ENCODE data around the gene EYS. TPM values are rescaled to one million over a fixed set of nuclear protein-coding genes. Genes with fewer than 3 reads are reported as not detected.

The EYS gene
- total and polyA plus RNA-seq, 2 donors from 2014 or later = not detected

GRCh38 chr6:64299176-64299575, 1407.8 kb downstream of the EYS start:
- Histone ChIP-seq H3K27me3 (ENCODE audit: control insufficient read depth, insufficient read depth, low read length) (no peaks in the 10 kb centered on the region), H3K4me1 (ENCODE audit: control insufficient read depth in 2 of 3, insufficient read depth in 2 of 3, low read depth in 1 of 3, low read length in 3 of 3) (no peaks in the 10 kb centered on the region), H3K9ac (ENCODE audit: low read length in 3 of 3) (no peak overlapping the region), H3K36me3 (ENCODE audit: control insufficient read depth in 2 of 3, insufficient read depth in 3 of 3, low read length in 3 of 3) (no peaks in the 10 kb centered on the region), H3K9me3 (ENCODE audit: control insufficient read depth in 2 of 3, insufficient read depth in 1 of 3, low read length in 3 of 3) (peaks cover 0 to 5% (median 0%) of the 10 kb centered on the region in 3 donors), H3K4me3 (ENCODE audit: low read length in 3 of 3) (no peak overlapping the region), H3K27ac (ENCODE audit: low read depth in 2 of 2, low read length in 2 of 2) (no peak overlapping the region)
- intact Hi-C loops (cut with DNase I) = no loop called here
- DNase-seq (no peak), FAIRE-seq (no peak)
- TF ChIP-seq, protein P1, sequence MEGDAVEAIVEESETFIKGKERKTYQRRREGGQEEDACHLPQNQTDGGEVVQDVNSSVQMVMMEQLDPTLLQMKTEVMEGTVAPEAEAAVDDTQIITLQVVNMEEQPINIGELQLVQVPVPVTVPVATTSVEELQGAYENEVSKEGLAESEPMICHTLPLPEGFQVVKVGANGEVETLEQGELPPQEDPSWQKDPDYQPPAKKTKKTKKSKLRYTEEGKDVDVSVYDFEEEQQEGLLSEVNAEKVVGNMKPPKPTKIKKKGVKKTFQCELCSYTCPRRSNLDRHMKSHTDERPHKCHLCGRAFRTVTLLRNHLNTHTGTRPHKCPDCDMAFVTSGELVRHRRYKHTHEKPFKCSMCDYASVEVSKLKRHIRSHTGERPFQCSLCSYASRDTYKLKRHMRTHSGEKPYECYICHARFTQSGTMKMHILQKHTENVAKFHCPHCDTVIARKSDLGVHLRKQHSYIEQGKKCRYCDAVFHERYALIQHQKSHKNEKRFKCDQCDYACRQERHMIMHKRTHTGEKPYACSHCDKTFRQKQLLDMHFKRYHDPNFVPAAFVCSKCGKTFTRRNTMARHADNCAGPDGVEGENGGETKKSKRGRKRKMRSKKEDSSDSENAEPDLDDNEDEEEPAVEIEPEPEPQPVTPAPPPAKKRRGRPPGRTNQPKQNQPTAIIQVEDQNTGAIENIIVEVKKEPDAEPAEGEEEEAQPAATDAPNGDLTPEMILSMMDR (IDR thresholded peaks at IDR 0.05; ENCODE audit: borderline replicate concordance, extremely low read depth, insufficient read depth) = no peak

DNA sequence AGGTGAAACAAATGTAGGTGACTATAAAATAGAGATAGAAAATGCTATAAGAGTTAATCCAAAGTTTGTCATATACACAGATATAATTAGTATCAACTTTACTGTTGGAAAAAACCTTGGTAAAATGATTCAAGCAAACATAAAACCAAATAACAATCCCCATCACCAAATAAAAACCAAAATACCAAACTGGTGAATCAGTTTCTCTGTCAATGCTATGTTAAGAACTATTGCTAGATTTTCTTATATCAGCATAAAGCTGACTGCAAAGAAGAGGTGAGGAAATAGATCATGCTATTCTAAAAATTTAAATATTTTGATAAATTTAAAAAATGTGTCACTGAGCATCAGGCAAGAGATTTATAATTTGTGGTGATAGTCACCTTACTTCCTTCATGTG, 1413.0 kb downstream of the EYS start:
- TF ChIP-seq, protein P1 (IDR thresholded peaks at IDR 0.05; ENCODE audit: borderline replicate concordance, extremely low read depth, insufficient read depth) = no peak
- intact Hi-C loops (cut with DNase I) = no loop called here
- no peak for FAIRE-seq

GRCh38 chr6:64293298-64293697, 1413.7 kb downstream of the EYS start:
- H3K36me3 ChIP-seq (ENCODE audit: control insufficient read depth in 2 of 3, insufficient read depth in 3 of 3, low read length in 3 of 3) = no peaks in the 10 kb centered on the region
- H3K9me3 ChIP-seq (ENCODE audit: control insufficient read depth in 2 of 3, insufficient read depth in 1 of 3, low read length in 3 of 3) = no peaks in the 10 kb centered on the region
- intact Hi-C loops (cut with DNase I) = no loop called here
- no peaks in the 10 kb centered on the region for H3K4me1 ChIP-seq (ENCODE audit: control insufficient read depth in 2 of 3, insufficient read depth in 2 of 3, low read depth in 1 of 3, low read length in 3 of 3)
- DNase-seq (no peak), FAIRE-seq (no peak)
- H3K9ac ChIP-seq (ENCODE audit: low read length in 3 of 3) = no peak overlapping the region
- no peaks in the 10 kb centered on the region for H3K27me3 ChIP-seq (ENCODE audit: control insufficient read depth, insufficient read depth, low read length)
- TF ChIP-seq, protein P1 (IDR thresholded peaks at IDR 0.05; ENCODE audit: borderline replicate concordance, extremely low read depth, insufficient read depth) = no peak
- no peak overlapping the region for H3K4me3 ChIP-seq (ENCODE audit: low read length in 3 of 3)
- no peak overlapping the region for H3K27ac ChIP-seq (ENCODE audit: low read depth in 2 of 2, low read length in 2 of 2)

More for the DNA sequence above, 1413.0 kb downstream of the EYS start:
- Histone ChIP-seq H3K4me1 (ENCODE audit: control insufficient read depth in 2 of 3, insufficient read depth in 2 of 3, low read depth in 1 of 3, low read length in 3 of 3) (no peaks in the 10 kb centered on the region), H3K9me3 (ENCODE audit: control insufficient read depth in 2 of 3, insufficient read depth in 1 of 3, low read length in 3 of 3) (peaks cover 0 to 2% (median 0%) of the 10 kb centered on the region in 3 donors), H3K9ac (ENCODE audit: low read length in 3 of 3) (no peak overlapping the region), H3K27me3 (ENCODE audit: control insufficient read depth, insufficient read depth, low read length) (no peaks in the 10 kb centered on the region), H3K4me3 (ENCODE audit: low read length in 3 of 3) (no peak overlapping the region), H3K36me3 (ENCODE audit: control insufficient read depth in 2 of 3, insufficient read depth in 3 of 3, low read length in 3 of 3) (no peaks in the 10 kb centered on the region), H3K27ac (ENCODE audit: low read depth in 2 of 2, low read length in 2 of 2) (no peak overlapping the region)
- DNase-seq = no peak

GRCh38 chr6:64290867-64291266, 1416.2 kb downstream of the EYS start:
- no peak overlapping the region for H3K27ac ChIP-seq (ENCODE audit: low read depth in 2 of 2, low read length in 2 of 2)
- H3K4me3 ChIP-seq (ENCODE audit: low read length in 3 of 3) = no peak overlapping the region
- H3K36me3 ChIP-seq (ENCODE audit: control insufficient read depth in 2 of 3, insufficient read depth in 3 of 3, low read length in 3 of 3) = no peaks in the 10 kb centered on the region
- no peaks in the 10 kb centered on the region for H3K9me3 ChIP-seq (ENCODE audit: control insufficient read depth in 2 of 3, insufficient read depth in 1 of 3, low read length in 3 of 3)
- intact Hi-C loops (cut with DNase I) = no loop called here
- no peak for DNase-seq
- H3K4me1 ChIP-seq (ENCODE audit: control insufficient read depth in 2 of 3, insufficient read depth in 2 of 3, low read depth in 1 of 3, low read length in 3 of 3) = no peaks in the 10 kb centered on the region
- no peaks in the 10 kb centered on the region for H3K27me3 ChIP-seq (ENCODE audit: control insufficient read depth, insufficient read depth, low read length)
- H3K9ac ChIP-seq (ENCODE audit: low read length in 3 of 3) = no peak overlapping the region
- FAIRE-seq = no peak
- TF ChIP-seq, protein P1 (IDR thresholded peaks at IDR 0.05; ENCODE audit: borderline replicate concordance, extremely low read depth, insufficient read depth) = no peak

Data from kidney (tissue), 14 donors.